Measurements from ENCODE around the gene INTS2. TPM values are rescaled to one million over a fixed set of nuclear protein-coding genes. Genes with fewer than 3 reads are reported as not detected.

The INTS2 gene
- total and polyA plus RNA-seq, 4 donors: 2.4 to 18.5 (median 8.5) TPM

DNA sequence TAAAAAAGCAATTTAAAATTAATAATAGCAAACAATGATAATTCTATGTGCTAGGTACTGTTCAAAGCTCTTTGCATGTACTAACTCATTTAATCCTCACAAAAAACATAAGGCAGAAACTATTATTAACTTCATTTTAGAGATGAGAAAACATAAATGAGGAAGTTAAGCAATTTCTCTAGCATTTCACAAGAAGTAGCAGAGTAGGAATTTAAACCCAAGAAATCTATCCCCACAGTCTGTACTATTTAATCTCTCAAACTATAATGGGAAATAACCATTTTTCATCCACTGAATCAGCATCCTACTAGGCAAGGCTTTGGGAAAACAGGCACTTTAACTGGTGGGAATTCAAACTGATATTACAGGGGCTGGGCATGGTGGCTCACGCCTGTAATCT is 42.2 kb upstream of the INTS2 start:
- TF ChIP-seq, protein P1, sequence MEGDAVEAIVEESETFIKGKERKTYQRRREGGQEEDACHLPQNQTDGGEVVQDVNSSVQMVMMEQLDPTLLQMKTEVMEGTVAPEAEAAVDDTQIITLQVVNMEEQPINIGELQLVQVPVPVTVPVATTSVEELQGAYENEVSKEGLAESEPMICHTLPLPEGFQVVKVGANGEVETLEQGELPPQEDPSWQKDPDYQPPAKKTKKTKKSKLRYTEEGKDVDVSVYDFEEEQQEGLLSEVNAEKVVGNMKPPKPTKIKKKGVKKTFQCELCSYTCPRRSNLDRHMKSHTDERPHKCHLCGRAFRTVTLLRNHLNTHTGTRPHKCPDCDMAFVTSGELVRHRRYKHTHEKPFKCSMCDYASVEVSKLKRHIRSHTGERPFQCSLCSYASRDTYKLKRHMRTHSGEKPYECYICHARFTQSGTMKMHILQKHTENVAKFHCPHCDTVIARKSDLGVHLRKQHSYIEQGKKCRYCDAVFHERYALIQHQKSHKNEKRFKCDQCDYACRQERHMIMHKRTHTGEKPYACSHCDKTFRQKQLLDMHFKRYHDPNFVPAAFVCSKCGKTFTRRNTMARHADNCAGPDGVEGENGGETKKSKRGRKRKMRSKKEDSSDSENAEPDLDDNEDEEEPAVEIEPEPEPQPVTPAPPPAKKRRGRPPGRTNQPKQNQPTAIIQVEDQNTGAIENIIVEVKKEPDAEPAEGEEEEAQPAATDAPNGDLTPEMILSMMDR (IDR thresholded peaks at IDR 0.05; ENCODE audit: control extremely low read depth, extremely low read depth): no peak
- peaks cover 0 to 10% (median 0%) of the 10 kb centered on the region in 5 donors for H3K4me1 ChIP-seq (ENCODE audit: control insufficient read depth in 5 of 5, insufficient read depth in 5 of 5, low read length in 5 of 5)
- H3K27me3 ChIP-seq (ENCODE audit: control insufficient read depth in 3 of 3, insufficient read depth in 3 of 3, low read length in 2 of 3): no peaks in the 10 kb centered on the region
- ATAC-seq (ENCODE audit: insufficient read depth, low FRiP score) (no peak), DNase-seq (no peak)
- H3K36me3 ChIP-seq (ENCODE audit: control insufficient read depth in 4 of 4, insufficient read depth in 4 of 4, low read length in 4 of 4): peaks cover 15 to 28% (median 21%) of the 10 kb centered on the region in 4 donors
- H3K9me3 ChIP-seq (ENCODE audit: control insufficient read depth in 4 of 4, insufficient read depth in 3 of 4, low read length in 3 of 4): no peaks in the 10 kb centered on the region
- 73 to 87% methylated on average over 1 of the region's 1 CpG for WGBS, 2 donors
- no peak overlapping the region for H3K27ac ChIP-seq (ENCODE audit: low read depth in 1 of 2, low read length in 1 of 2)
- no peak overlapping the region for H3K4me3 ChIP-seq
- H3K9ac ChIP-seq (ENCODE audit: insufficient read depth in 1 of 2, low read length in 2 of 2): no peak overlapping the region

DNA sequence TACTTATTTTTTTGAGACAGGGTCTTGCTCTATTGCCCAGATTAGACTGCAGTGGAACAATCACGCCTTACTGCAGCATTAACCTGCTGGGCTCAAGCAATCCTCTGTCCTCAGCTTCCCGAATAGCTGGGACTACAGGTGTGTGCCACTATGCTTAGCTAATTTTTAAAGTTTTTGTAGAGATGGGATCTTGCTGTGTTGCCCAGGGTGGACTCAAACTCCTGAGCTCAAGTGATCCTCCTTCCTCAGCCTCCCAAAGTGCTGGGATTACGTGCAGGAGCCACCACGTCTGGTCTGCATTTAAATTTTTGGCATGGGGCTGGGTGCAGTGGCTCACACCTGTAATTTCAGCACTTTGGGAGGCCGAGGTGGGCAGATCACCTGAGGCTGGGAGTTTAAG is 41.0 kb upstream of the INTS2 start:
- WGBS, 2 donors: 98% methylated on average over 5 of the region's 5 CpGs
- H3K9me3 ChIP-seq (ENCODE audit: control insufficient read depth in 4 of 4, insufficient read depth in 3 of 4, low read length in 3 of 4): no peaks in the 10 kb centered on the region
- H3K4me3 ChIP-seq: no peak overlapping the region
- no peak overlapping the region for H3K9ac ChIP-seq (ENCODE audit: insufficient read depth in 1 of 2, low read length in 2 of 2)
- H3K27ac ChIP-seq (ENCODE audit: low read depth in 1 of 2, low read length in 1 of 2): no peak overlapping the region
- no peaks in the 10 kb centered on the region for H3K27me3 ChIP-seq (ENCODE audit: control insufficient read depth in 3 of 3, insufficient read depth in 3 of 3, low read length in 2 of 3)
- H3K36me3 ChIP-seq (ENCODE audit: control insufficient read depth in 4 of 4, insufficient read depth in 4 of 4, low read length in 4 of 4): peaks cover 22 to 39% (median 30%) of the 10 kb centered on the region in 4 donors
- H3K4me1 ChIP-seq (ENCODE audit: control insufficient read depth in 5 of 5, insufficient read depth in 5 of 5, low read length in 5 of 5): peaks cover 0 to 10% (median 0%) of the 10 kb centered on the region in 5 donors
- no peak for DNase-seq
- TF ChIP-seq, protein P1 (IDR thresholded peaks at IDR 0.05; ENCODE audit: control extremely low read depth, extremely low read depth): no peak
- no peak for ATAC-seq (ENCODE audit: insufficient read depth, low FRiP score)

DNA sequence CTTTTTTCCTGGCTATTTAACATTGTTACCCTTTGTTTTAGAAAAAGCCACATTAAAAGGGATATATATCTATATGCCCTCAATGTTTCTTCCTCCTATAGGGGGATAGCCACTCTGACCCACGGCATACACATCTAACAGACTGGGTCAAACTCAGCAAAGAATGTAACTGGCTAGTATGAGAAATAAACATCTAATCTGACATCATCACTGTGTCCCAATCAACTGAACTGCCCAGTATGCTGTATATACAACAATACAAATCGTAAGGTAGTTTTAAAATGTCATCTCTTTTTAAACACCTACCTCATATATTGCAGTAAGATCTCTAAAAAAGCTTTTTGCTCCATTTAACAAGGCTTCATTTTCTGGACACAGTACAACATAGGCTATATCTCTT is 39.9 kb upstream of the INTS2 start:
- no peak overlapping the region for H3K4me3 ChIP-seq
- H3K9ac ChIP-seq (ENCODE audit: insufficient read depth in 1 of 2, low read length in 2 of 2): no peak overlapping the region
- H3K36me3 ChIP-seq (ENCODE audit: control insufficient read depth in 4 of 4, insufficient read depth in 4 of 4, low read length in 4 of 4): peaks cover 22 to 42% (median 35%) of the 10 kb centered on the region in 4 donors
- ATAC-seq (ENCODE audit: insufficient read depth, low FRiP score): no peak
- TF ChIP-seq, protein P1 (IDR thresholded peaks at IDR 0.05; ENCODE audit: control extremely low read depth, extremely low read depth): no peak
- H3K9me3 ChIP-seq (ENCODE audit: control insufficient read depth in 4 of 4, insufficient read depth in 3 of 4, low read length in 3 of 4): no peaks in the 10 kb centered on the region
- H3K27me3 ChIP-seq (ENCODE audit: control insufficient read depth in 3 of 3, insufficient read depth in 3 of 3, low read length in 2 of 3): no peaks in the 10 kb centered on the region
- H3K27ac ChIP-seq (ENCODE audit: low read depth in 1 of 2, low read length in 1 of 2): no peak overlapping the region
- peaks cover 0 to 10% (median 0%) of the 10 kb centered on the region in 5 donors for H3K4me1 ChIP-seq (ENCODE audit: control insufficient read depth in 5 of 5, insufficient read depth in 5 of 5, low read length in 5 of 5)
- no peak for DNase-seq
- 93% methylated on average over 2 of the region's 2 CpGs for WGBS, 2 donors

DNA sequence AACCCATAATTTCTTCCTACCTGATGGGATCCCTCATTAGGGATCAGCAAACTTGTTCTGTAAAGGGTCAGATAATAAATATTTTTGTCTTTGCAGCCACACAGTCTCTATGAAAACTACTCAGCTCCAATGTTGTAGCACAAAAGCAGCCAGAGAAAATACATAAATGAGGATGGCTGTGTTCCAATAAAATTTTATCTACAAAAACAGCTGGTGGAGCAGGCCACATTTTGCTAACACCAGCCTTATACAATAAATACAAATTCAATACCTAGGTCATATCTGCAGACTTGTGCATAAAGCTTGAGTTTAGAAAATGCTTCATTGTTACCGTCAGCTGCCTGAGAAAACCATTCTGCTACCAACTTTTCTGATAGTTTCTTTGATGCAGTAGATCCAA is 38.4 kb upstream of the INTS2 start:
- no peak overlapping the region for H3K4me3 ChIP-seq
- ATAC-seq (ENCODE audit: insufficient read depth, low FRiP score) (no peak), DNase-seq (peak in 2 of 3 donors; percentile 81 to 83)
- H3K27me3 ChIP-seq (ENCODE audit: control insufficient read depth in 3 of 3, insufficient read depth in 3 of 3, low read length in 2 of 3): no peaks in the 10 kb centered on the region
- peaks cover 0 to 10% (median 0%) of the 10 kb centered on the region in 5 donors for H3K4me1 ChIP-seq (ENCODE audit: control insufficient read depth in 5 of 5, insufficient read depth in 5 of 5, low read length in 5 of 5)
- 0% methylated on average over 1 of the region's 1 CpG for WGBS, 2 donors
- TF ChIP-seq, protein P1 (IDR thresholded peaks at IDR 0.05; ENCODE audit: control extremely low read depth, extremely low read depth): no peak
- H3K9ac ChIP-seq (ENCODE audit: insufficient read depth in 1 of 2, low read length in 2 of 2): no peak overlapping the region
- H3K27ac ChIP-seq (ENCODE audit: low read depth in 1 of 2, low read length in 1 of 2): no peak overlapping the region
- peaks cover 20 to 45% (median 36%) of the 10 kb centered on the region in 4 donors for H3K36me3 ChIP-seq (ENCODE audit: control insufficient read depth in 4 of 4, insufficient read depth in 4 of 4, low read length in 4 of 4)
- H3K9me3 ChIP-seq (ENCODE audit: control insufficient read depth in 4 of 4, insufficient read depth in 3 of 4, low read length in 3 of 4): no peaks in the 10 kb centered on the region

Measured in lung (tissue), 12 donors.